SK-N-SH (cell line): ENCODE data around the gene TM7SF3. TPM values are rescaled to one million over a fixed set of nuclear protein-coding genes. Genes with fewer than 3 reads are reported as not detected.

Experiments
- CTCF ChIA-PET: fragments of 300-600, 350-600 bp; formaldehyde crosslinking; extraction: SDS; loops from one replicate; lab custom pipeline; 2021; lab: Yijun Ruan, JAX
- POLR2A ChIA-PET: fragments of 350-600 bp; sonication (Branson Sonifier 250); formaldehyde crosslinking; extraction: SDS; loops from one replicate; lab custom pipeline; 2020; ENCODE audit warnings: antibody characterized with exemption, inconsistent platforms; lab: Yijun Ruan, JAX
- DNase-seq: peaks from one replicate; pipeline ENCODE4 v3.0.0; 2012
- H2AFZ ChIP-seq: fragments of 200-600 bp; sonication (generic); 2 replicates; pipeline ENCODE4 v1.8.1; 2016; ENCODE audit warnings: antibody characterized with exemption, mild to moderate bottlenecking, low read depth
- H3F3A ChIP-seq: fragments of 200-600 bp; sonication (generic); replicated peaks from 2 replicates; pipeline ENCODE3; 2016; ENCODE audit warnings: antibody characterized with exemption, mild to moderate bottlenecking; ENCODE audit not compliant: insufficient read depth
- H3K27ac ChIP-seq, 2 experiments: fragments of 200-500 bp in 1 of 2; fragments of 200-600 bp in 1 of 2; sonication (Bioruptor generic) in 1 of 2; sonication (generic), shearing (Covaris generic) in 1 of 2; 2 replicates each; pipeline versions ENCODE4 v1.5.1 to v1.6.1; 2014 to 2016; ENCODE audit warnings: low read depth in 2 of 2, inconsistent platforms in 1 of 2, low read length in 1 of 2, mild to moderate bottlenecking in 1 of 2, mixed read lengths in 1 of 2
- H3K27me3 ChIP-seq: fragments of 200-600 bp; sonication (generic), shearing (Covaris generic); 2 replicates; pipeline ENCODE4 v1.6.1; 2016; ENCODE audit warnings: mixed run types; ENCODE audit not compliant: insufficient read depth
- H3K36me3 ChIP-seq, 2 experiments: fragments of 200-500 bp in 1 of 2; fragments of 200-600 bp in 1 of 2; sonication (Bioruptor generic) in 1 of 2; sonication (generic) in 1 of 2; replicated peaks in 1 of 2; 2 replicates each; pipeline versions ENCODE3 to v1.5.1; 2014 to 2016; ENCODE audit warnings: low read length in 1 of 2, mild to moderate bottlenecking in 1 of 2; ENCODE audit not compliant: insufficient read depth in 2 of 2, control insufficient read depth in 1 of 2
- H3K4me1 ChIP-seq, 2 experiments: fragments of 200-500 bp in 1 of 2; fragments of 200-600 bp in 1 of 2; sonication (Bioruptor generic) in 1 of 2; sonication (generic), shearing (Covaris generic) in 1 of 2; 2 replicates each; pipeline versions ENCODE4 v1.5.1 to v1.6.1; 2014 to 2016; ENCODE audit warnings: low read depth in 1 of 2, low read length in 1 of 2, mixed run types in 1 of 2; ENCODE audit not compliant: insufficient read depth in 2 of 2, control insufficient read depth in 1 of 2
- H3K4me2 ChIP-seq: fragments of 200-600 bp; sonication (generic), shearing (Covaris generic); 2 replicates; pipeline ENCODE4 v1.6.1; 2017; ENCODE audit warnings: mixed run types
- H3K4me3 ChIP-seq, 2 experiments: fragments of 200-500 bp in 1 of 2; fragments of 200-600 bp in 1 of 2; sonication (Bioruptor generic) in 1 of 2; sonication (generic), shearing (Covaris generic) in 1 of 2; 2 replicates each; pipeline versions ENCODE4 v1.5.1 to v1.8.1; 2014 to 2016; ENCODE audit warnings: low read depth in 2 of 2, inconsistent platforms in 1 of 2, low read length in 1 of 2, mild to moderate bottlenecking in 1 of 2, mixed read lengths in 1 of 2, moderate library complexity in 1 of 2
- H3K79me2 ChIP-seq: fragments of 200-600 bp; sonication (generic); 2 replicates; pipeline ENCODE4 v1.8.1; 2017; ENCODE audit warnings: mild to moderate bottlenecking; ENCODE audit not compliant: insufficient read depth
- H3K9ac ChIP-seq: fragments of 200-600 bp; sonication (generic); 2 replicates; pipeline ENCODE4 v1.6.1; 2017; ENCODE audit warnings: mixed run types
- H3K9me2 ChIP-seq: fragments of 200-600 bp; sonication (generic); 2 replicates; pipeline ENCODE4 v1.6.1; 2017; ENCODE audit warnings: mixed run types
- H3K9me3 ChIP-seq: fragments of 200-600 bp; sonication (generic); 2 replicates; pipeline ENCODE4 v1.6.1; 2017; ENCODE audit warnings: mixed run types, mild to moderate bottlenecking, moderate library complexity
- H4K20me1 ChIP-seq: fragments of 200-600 bp; sonication (generic); 2 replicates; pipeline ENCODE4 v1.6.1; 2017; ENCODE audit warnings: mild to moderate bottlenecking, mixed run types; ENCODE audit not compliant: insufficient read depth
- CHD2 ChIP-seq: fragments of 150-350 bp; IDR thresholded peaks from 2 replicates; pipeline ENCODE4 v1.6.1; 2018; ENCODE audit warnings: low read length; ENCODE audit not compliant: partially characterized antibody
- EP300 ChIP-seq, 2 experiments: IDR thresholded peaks; 2 replicates each; pipeline versions ENCODE4 v1.4.0 to v1.6.1; 2012; ENCODE audit warnings: borderline replicate concordance in 1 of 2, low read depth in 1 of 2, low read length in 1 of 2
- EZH2phosphoT487 ChIP-seq: fragments of 200-600 bp; sonication (generic); IDR thresholded peaks from 2 replicates; pipeline ENCODE4 v1.6.1; 2017; ENCODE audit warnings: low read depth, mixed run types, mild to moderate bottlenecking, antibody characterized with exemption, moderate library complexity, borderline replicate concordance
- FOSL2 ChIP-seq: IDR thresholded peaks from 2 replicates; pipeline ENCODE4 v1.4.0; 2012; ENCODE audit warnings: low read depth, mild to moderate bottlenecking, moderate library complexity, borderline replicate concordance
- FOXJ3 ChIP-seq: sonication (generic); formaldehyde crosslinking; IDR thresholded peaks from 2 replicates; pipeline ENCODE4 v1.5.1; 2020; ENCODE audit warnings: mild to moderate bottlenecking, missing genetic modification reagents
- FOXM1 ChIP-seq: IDR thresholded peaks from 2 replicates; pipeline ENCODE4 v1.4.0; 2012; ENCODE audit warnings: low read depth, mild to moderate bottlenecking
- GATA2 ChIP-seq: sonication (generic); formaldehyde crosslinking; IDR thresholded peaks from 2 replicates; pipeline ENCODE4 v1.5.0; 2020; ENCODE audit warnings: mild to moderate bottlenecking, missing genetic modification reagents
- MEF2A ChIP-seq: IDR thresholded peaks from 2 replicates; pipeline ENCODE4 v1.4.0; 2012; ENCODE audit warnings: low read depth, borderline replicate concordance
- POLR2AphosphoS5 ChIP-seq: IDR thresholded peaks from 2 replicates; pipeline ENCODE4 v1.6.1; 2012; ENCODE audit warnings: low read depth, low read length
- RAD21 ChIP-seq: IDR thresholded peaks from 2 replicates; pipeline ENCODE4 v1.6.1; 2012; ENCODE audit warnings: mild to moderate bottlenecking, low read length
- RFX5 ChIP-seq: IDR thresholded peaks from 2 replicates; pipeline ENCODE4 v1.6.1; 2012; ENCODE audit warnings: mild to moderate bottlenecking, improper control_type of control experiment, low read length
- RXRA ChIP-seq: IDR thresholded peaks from 2 replicates; pipeline ENCODE4 v1.4.0; 2012; ENCODE audit warnings: low read depth, mild to moderate bottlenecking, borderline replicate concordance
- SMC3 ChIP-seq: IDR thresholded peaks from 2 replicates; pipeline ENCODE4 v1.6.1; 2012; ENCODE audit warnings: low read depth, low read length, improper control_type of control experiment
- TEAD4 ChIP-seq: IDR thresholded peaks from 2 replicates; pipeline ENCODE4 v1.4.0; 2012; ENCODE audit warnings: mild to moderate bottlenecking, borderline replicate concordance; ENCODE audit not compliant: insufficient read depth
- WGBS: methylation state at CpG from one replicate; pipeline ENCODE4 v1.1.6; 2017; ENCODE audit warnings: low lambda C conversion rate; 5-methylcytosine and 5-hydroxymethylcytosine counted together
- polyA plus RNA-seq, 3 experiments: library from polyadenylated mRNA; depleted of rRNA; stranded (reverse); fragments of >200 nt; gene quantifications; 2 replicates each; pipeline ENCODE4 v1.2.3, GENCODE V29; 2012
- TF ChIP-seq, protein P1 (sequence below): IDR thresholded peaks from 2 replicates; pipeline ENCODE4 v1.4.0; 2012; ENCODE audit warnings: low read depth, borderline replicate concordance
- TF ChIP-seq, protein P2 (sequence below): IDR thresholded peaks from 2 replicates; pipeline ENCODE4 v1.4.0; 2012; ENCODE audit warnings: low read depth
- TF ChIP-seq, protein P3 (sequence below): fragments of 200-600 bp; sonication (generic); IDR thresholded peaks from 2 replicates; pipeline ENCODE4 v1.6.1; 2017; ENCODE audit warnings: antibody characterized with exemption, mild to moderate bottlenecking, moderate library complexity
- TF ChIP-seq, protein P4 (sequence below): fragments of 150-350 bp; IDR thresholded peaks from 2 replicates; pipeline ENCODE4 v1.6.1; 2016; ENCODE audit warnings: mild to moderate bottlenecking, low read depth, low read length
- TF ChIP-seq, protein P5 (sequence below): IDR thresholded peaks from 2 replicates; pipeline ENCODE4 v1.6.1; 2012; ENCODE audit warnings: mild to moderate bottlenecking, low read depth, low read length, moderate library complexity

The TM7SF3 gene
- polyA plus RNA-seq, 1 of the 3 experiments (the other 2 are of a cell fraction): 72.1 TPM

DNA sequence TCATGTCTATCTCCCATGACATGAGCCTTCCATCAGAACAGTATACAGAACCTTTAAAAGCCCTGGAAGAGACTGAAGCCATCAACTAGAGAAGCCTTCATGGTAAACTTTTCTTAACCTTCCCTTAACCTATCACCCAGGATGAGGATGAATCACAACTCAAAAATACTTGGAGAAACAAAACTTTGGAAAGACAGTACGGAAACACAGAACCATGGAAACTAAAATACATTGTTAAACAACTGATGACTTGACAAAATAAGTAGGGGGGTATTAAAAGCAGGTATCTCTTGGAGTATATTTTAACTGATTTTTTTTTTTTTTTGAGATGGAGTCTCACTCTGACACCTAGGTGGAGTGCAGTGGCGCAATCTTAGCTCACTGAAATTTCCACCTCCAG is 8.7 kb downstream of the TM7SF3 start:
- ChIA-PET CTCF (no interaction called here), POLR2A (no interaction called here)
- Histone ChIP-seq H3K27me3 (no peaks in the 10 kb centered on the region), H3K4me2 (no peak overlapping the region), H3K4me3 (no peak overlapping the region), H3K9me2 (no peaks in the 10 kb centered on the region), H2AFZ (no peak overlapping the region), H3K36me3 (peaks cover 13 to 16% of the 10 kb centered on the region in 2 experiments), H3K4me1 (peaks cover 14 to 32% of the 10 kb centered on the region in 2 experiments; a peak in 3 of 4 replicates), H3K27ac (no peak overlapping the region), H3K9ac (no peak overlapping the region), H4K20me1 (0 out of 2 replicates have a peak, but pooled peaks cover 6% of the 10 kb centered on the region), H3K9me3 (no peaks in the 10 kb centered on the region), H3F3A (no peaks in the 10 kb centered on the region), H3K79me2 (peaks cover 64% of the 10 kb centered on the region)
- TF ChIP-seq FOXJ3 (CRISPR knock-in tag): no peak
- no peak for TF ChIP-seq RXRA
- no peak for TF ChIP-seq CHD2
- TF ChIP-seq POLR2AphosphoS5: no peak
- TF ChIP-seq, protein P1, sequence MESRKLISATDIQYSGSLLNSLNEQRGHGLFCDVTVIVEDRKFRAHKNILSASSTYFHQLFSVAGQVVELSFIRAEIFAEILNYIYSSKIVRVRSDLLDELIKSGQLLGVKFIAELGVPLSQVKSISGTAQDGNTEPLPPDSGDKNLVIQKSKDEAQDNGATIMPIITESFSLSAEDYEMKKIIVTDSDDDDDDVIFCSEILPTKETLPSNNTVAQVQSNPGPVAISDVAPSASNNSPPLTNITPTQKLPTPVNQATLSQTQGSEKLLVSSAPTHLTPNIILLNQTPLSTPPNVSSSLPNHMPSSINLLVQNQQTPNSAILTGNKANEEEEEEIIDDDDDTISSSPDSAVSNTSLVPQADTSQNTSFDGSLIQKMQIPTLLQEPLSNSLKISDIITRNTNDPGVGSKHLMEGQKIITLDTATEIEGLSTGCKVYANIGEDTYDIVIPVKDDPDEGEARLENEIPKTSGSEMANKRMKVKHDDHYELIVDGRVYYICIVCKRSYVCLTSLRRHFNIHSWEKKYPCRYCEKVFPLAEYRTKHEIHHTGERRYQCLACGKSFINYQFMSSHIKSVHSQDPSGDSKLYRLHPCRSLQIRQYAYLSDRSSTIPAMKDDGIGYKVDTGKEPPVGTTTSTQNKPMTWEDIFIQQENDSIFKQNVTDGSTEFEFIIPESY: no peak
- TF ChIP-seq RFX5: no peak
- TF ChIP-seq, protein P2, sequence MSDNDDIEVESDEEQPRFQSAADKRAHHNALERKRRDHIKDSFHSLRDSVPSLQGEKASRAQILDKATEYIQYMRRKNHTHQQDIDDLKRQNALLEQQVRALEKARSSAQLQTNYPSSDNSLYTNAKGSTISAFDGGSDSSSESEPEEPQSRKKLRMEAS: no peak
- TF ChIP-seq FOSL2: no peak
- no peak for TF ChIP-seq TEAD4
- TF ChIP-seq EP300 (IDR thresholded peaks at IDR 0.05; ENCODE audit: borderline replicate concordance in 1 of 2, low read depth in 1 of 2, low read length in 1 of 2): no peak
- TF ChIP-seq GATA2 (CRISPR knock-in tag): no peak
- TF ChIP-seq, protein P3, sequence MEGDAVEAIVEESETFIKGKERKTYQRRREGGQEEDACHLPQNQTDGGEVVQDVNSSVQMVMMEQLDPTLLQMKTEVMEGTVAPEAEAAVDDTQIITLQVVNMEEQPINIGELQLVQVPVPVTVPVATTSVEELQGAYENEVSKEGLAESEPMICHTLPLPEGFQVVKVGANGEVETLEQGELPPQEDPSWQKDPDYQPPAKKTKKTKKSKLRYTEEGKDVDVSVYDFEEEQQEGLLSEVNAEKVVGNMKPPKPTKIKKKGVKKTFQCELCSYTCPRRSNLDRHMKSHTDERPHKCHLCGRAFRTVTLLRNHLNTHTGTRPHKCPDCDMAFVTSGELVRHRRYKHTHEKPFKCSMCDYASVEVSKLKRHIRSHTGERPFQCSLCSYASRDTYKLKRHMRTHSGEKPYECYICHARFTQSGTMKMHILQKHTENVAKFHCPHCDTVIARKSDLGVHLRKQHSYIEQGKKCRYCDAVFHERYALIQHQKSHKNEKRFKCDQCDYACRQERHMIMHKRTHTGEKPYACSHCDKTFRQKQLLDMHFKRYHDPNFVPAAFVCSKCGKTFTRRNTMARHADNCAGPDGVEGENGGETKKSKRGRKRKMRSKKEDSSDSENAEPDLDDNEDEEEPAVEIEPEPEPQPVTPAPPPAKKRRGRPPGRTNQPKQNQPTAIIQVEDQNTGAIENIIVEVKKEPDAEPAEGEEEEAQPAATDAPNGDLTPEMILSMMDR: no peak
- TF ChIP-seq EZH2phosphoT487: no peak
- no peak for TF ChIP-seq MEF2A
- TF ChIP-seq FOXM1: no peak
- TF ChIP-seq, protein P4, sequence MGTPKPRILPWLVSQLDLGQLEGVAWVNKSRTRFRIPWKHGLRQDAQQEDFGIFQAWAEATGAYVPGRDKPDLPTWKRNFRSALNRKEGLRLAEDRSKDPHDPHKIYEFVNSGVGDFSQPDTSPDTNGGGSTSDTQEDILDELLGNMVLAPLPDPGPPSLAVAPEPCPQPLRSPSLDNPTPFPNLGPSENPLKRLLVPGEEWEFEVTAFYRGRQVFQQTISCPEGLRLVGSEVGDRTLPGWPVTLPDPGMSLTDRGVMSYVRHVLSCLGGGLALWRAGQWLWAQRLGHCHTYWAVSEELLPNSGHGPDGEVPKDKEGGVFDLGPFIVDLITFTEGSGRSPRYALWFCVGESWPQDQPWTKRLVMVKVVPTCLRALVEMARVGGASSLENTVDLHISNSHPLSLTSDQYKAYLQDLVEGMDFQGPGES: no peak
- TF ChIP-seq, protein P5, sequence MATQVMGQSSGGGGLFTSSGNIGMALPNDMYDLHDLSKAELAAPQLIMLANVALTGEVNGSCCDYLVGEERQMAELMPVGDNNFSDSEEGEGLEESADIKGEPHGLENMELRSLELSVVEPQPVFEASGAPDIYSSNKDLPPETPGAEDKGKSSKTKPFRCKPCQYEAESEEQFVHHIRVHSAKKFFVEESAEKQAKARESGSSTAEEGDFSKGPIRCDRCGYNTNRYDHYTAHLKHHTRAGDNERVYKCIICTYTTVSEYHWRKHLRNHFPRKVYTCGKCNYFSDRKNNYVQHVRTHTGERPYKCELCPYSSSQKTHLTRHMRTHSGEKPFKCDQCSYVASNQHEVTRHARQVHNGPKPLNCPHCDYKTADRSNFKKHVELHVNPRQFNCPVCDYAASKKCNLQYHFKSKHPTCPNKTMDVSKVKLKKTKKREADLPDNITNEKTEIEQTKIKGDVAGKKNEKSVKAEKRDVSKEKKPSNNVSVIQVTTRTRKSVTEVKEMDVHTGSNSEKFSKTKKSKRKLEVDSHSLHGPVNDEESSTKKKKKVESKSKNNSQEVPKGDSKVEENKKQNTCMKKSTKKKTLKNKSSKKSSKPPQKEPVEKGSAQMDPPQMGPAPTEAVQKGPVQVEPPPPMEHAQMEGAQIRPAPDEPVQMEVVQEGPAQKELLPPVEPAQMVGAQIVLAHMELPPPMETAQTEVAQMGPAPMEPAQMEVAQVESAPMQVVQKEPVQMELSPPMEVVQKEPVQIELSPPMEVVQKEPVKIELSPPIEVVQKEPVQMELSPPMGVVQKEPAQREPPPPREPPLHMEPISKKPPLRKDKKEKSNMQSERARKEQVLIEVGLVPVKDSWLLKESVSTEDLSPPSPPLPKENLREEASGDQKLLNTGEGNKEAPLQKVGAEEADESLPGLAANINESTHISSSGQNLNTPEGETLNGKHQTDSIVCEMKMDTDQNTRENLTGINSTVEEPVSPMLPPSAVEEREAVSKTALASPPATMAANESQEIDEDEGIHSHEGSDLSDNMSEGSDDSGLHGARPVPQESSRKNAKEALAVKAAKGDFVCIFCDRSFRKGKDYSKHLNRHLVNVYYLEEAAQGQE: no peak
- TF ChIP-seq SMC3: no peak
- no peak for TF ChIP-seq RAD21
- WGBS: 94% methylated on average over 2 of the region's 2 CpGs
- DNase-seq: no peak
